ENCODE results near the gene CPA1. TPM values are rescaled to one million over a fixed set of nuclear protein-coding genes. Genes with fewer than 3 reads are reported as not detected.

The CPA1 gene
- not detected in 2 replicates for total RNA-seq

DNA sequence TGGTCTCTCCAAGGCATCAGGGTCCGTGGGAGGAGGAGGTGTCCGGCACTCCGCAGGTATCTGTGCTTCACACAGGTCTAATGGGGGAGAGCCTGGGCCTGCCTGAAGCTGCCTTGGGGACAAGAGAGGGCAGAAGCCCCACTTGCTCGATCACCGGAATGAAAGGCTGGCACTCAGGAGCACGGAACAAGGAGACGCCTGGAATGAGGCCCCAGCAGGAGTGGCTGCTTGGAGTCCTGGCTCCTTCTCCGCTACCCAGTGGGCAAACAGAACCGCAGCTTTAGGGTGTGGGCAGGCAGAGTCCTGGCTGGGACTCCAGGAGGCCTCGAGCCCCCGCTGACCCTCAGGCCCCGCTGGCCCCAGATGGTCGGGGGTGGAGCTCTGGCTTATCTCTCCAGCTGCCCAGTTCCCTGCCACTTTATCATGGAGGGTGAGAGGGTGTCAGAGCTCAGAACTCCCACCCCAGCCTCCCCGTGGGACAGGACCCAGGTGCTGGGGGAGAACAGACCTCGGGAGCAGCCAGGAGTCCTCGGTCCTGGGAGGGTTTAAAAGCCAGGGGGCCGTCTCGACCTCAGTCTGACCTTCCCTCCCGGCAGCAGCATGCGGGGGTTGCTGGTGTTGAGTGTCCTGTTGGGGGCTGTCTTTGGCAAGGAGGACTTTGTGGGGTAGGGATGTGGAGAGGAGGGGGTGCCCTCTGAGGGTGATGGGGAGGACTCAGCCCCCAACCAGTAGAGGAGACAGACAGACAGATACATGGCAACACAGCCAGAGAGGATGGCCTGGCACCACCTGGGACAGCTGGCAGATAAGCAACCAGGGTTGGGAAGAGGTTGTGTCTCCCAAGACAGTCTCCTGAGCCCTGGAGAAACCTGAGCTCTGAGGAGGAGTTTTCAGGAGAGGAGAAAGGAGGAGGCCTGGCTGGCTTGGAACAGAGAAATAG lies at the start of gene CPA1:
Gene CPA1, plus strand, starts transcription at position 574 of the 940 bp plus-strand sequence. Its CDS starts 27 bp downstream, at position 601.
- peaks cover 8% of the 10 kb centered on the region for H3K9me3 Mint-ChIP-seq
- no peaks in the 10 kb centered on the region for H3K27me3 Mint-ChIP-seq (ENCODE audit: low read depth)
- H3K4me1 Mint-ChIP-seq (ENCODE audit: low read depth), result no peaks in the 10 kb centered on the region
- DNase-seq (ENCODE audit: low spot score), result no peak
- H3K4me3 Mint-ChIP-seq (ENCODE audit: low read depth), result no peak within 1 kb of the TSS
- H3K27ac Mint-ChIP-seq, result no peak within 1 kb of the TSS
- intact Hi-C loops (cut with micrococcal nuclease), result no loop called here
- no peaks in the 10 kb centered on the region for H3K36me3 Mint-ChIP-seq (ENCODE audit: low read depth)

- no peak overlapping the region for H3K27ac Mint-ChIP-seq
- peaks cover 5% of the 10 kb centered on the region for H3K27me3 Mint-ChIP-seq (ENCODE audit: low read depth)
- DNase-seq (ENCODE audit: low spot score), result no peak
- H3K36me3 Mint-ChIP-seq (ENCODE audit: low read depth), result no peaks in the 10 kb centered on the region
- H3K4me1 Mint-ChIP-seq (ENCODE audit: low read depth), result peaks cover 4% of the 10 kb centered on the region
- no peaks in the 10 kb centered on the region for H3K9me3 Mint-ChIP-seq
- intact Hi-C loops (cut with micrococcal nuclease), result no loop called here
- no peak overlapping the region for H3K4me3 Mint-ChIP-seq (ENCODE audit: low read depth)
Measured at GRCh38 chr7:130332259-130333053, 47.8 kb upstream of the CPA1 start.

DNA sequence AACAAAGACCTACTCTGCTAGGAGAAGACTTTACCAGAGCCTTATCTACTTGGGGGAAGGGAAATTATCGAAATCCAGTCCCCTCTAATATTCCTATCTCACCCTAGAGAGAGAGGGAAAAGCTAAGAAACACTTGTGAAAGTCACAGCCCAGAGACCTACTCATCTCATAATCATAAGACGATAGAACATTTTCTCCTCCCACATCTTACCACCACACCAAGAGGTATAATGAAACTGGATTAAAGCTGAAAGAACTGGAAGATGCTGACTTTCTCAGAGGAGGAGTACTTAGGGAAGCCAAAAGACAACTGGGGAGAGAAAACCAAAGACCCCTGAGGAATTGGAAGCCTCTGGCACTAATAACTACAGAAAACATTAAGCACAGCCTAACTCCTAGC lies 46.5 kb upstream of the CPA1 start:
- no peaks in the 10 kb centered on the region for H3K9me3 Mint-ChIP-seq
- peaks cover 5% of the 10 kb centered on the region for H3K27me3 Mint-ChIP-seq (ENCODE audit: low read depth)
- DNase-seq (ENCODE audit: low spot score), result no peak
- H3K4me3 Mint-ChIP-seq (ENCODE audit: low read depth), result no peak overlapping the region
- intact Hi-C loops (cut with micrococcal nuclease), result no loop called here
- H3K36me3 Mint-ChIP-seq (ENCODE audit: low read depth), result no peaks in the 10 kb centered on the region
- H3K27ac Mint-ChIP-seq, result no peak overlapping the region
- peaks cover 4% of the 10 kb centered on the region for H3K4me1 Mint-ChIP-seq (ENCODE audit: low read depth)

- DNase-seq (ENCODE audit: low spot score), result no peak
- Mint-ChIP-seq H3K4me1 (ENCODE audit: low read depth) (peaks cover 4% of the 10 kb centered on the region), H3K9me3 (no peaks in the 10 kb centered on the region), H3K27ac (no peak overlapping the region), H3K36me3 (ENCODE audit: low read depth) (no peaks in the 10 kb centered on the region), H3K4me3 (ENCODE audit: low read depth) (no peak overlapping the region), H3K27me3 (ENCODE audit: low read depth) (peaks cover 5% of the 10 kb centered on the region)
- intact Hi-C loops (cut with micrococcal nuclease), result no loop called here
Measured at GRCh38 chr7:130334274-130334673, 46.0 kb upstream of the CPA1 start.

GRCh38 chr7:130337410-130337971 lies 42.8 kb upstream of the CPA1 start:
- no peaks in the 10 kb centered on the region for H3K36me3 Mint-ChIP-seq (ENCODE audit: low read depth)
- H3K4me3 Mint-ChIP-seq (ENCODE audit: low read depth), result no peak overlapping the region
- peaks cover 2% of the 10 kb centered on the region for H3K27me3 Mint-ChIP-seq (ENCODE audit: low read depth)
- no peak overlapping the region for H3K27ac Mint-ChIP-seq
- no peaks in the 10 kb centered on the region for H3K9me3 Mint-ChIP-seq
- intact Hi-C loops (cut with micrococcal nuclease), result no loop called here
- peaks cover 4% of the 10 kb centered on the region for H3K4me1 Mint-ChIP-seq (ENCODE audit: low read depth)
- DNase-seq (ENCODE audit: low spot score), result no peak

- H3K27ac Mint-ChIP-seq, result no peak overlapping the region
- intact Hi-C loops (cut with micrococcal nuclease), result no loop called here
- H3K4me1 Mint-ChIP-seq (ENCODE audit: low read depth), result peaks cover 4% of the 10 kb centered on the region
- no peaks in the 10 kb centered on the region for H3K36me3 Mint-ChIP-seq (ENCODE audit: low read depth)
- DNase-seq (ENCODE audit: low spot score), result no peak
- peaks cover 2% of the 10 kb centered on the region for H3K27me3 Mint-ChIP-seq (ENCODE audit: low read depth)
- no peak overlapping the region for H3K4me3 Mint-ChIP-seq (ENCODE audit: low read depth)
- no peaks in the 10 kb centered on the region for H3K9me3 Mint-ChIP-seq
Measured at GRCh38 chr7:130338233-130338632, 42.1 kb upstream of the CPA1 start.

DNA sequence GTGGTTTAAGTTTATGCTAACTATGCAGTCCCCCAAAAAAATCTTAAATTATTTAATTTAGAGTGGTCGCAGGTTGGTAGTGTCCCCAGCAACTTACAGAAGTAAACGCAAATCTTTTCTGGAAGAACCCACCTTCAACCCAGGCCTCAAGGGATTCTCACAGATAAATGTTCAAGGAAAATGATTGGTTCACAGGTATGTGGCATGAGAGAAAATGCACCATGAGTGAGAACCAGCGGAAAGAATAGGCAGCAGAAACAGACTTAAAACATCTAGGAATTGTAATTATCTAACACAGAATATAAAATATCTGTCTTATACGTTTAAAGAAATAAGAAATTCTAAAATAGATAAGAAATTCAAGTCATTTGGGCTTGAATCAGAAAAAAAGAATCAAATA lies 38.4 kb upstream of the CPA1 start:
- DNase-seq (ENCODE audit: low spot score), result no peak
- H3K27ac Mint-ChIP-seq, result no peak overlapping the region
- H3K36me3 Mint-ChIP-seq (ENCODE audit: low read depth), result no peaks in the 10 kb centered on the region
- no peaks in the 10 kb centered on the region for H3K9me3 Mint-ChIP-seq
- H3K27me3 Mint-ChIP-seq (ENCODE audit: low read depth), result peaks cover 6% of the 10 kb centered on the region
- H3K4me3 Mint-ChIP-seq (ENCODE audit: low read depth), result no peak overlapping the region
- peaks cover 1% of the 10 kb centered on the region for H3K4me1 Mint-ChIP-seq (ENCODE audit: low read depth)
- intact Hi-C loops (cut with micrococcal nuclease), result no loop called here

- no peak overlapping the region for H3K27ac Mint-ChIP-seq
- peaks cover 6% of the 10 kb centered on the region for H3K27me3 Mint-ChIP-seq (ENCODE audit: low read depth)
- H3K4me3 Mint-ChIP-seq (ENCODE audit: low read depth), result no peak overlapping the region
- peaks cover 1% of the 10 kb centered on the region for H3K4me1 Mint-ChIP-seq (ENCODE audit: low read depth)
- intact Hi-C loops (cut with micrococcal nuclease), result no loop called here
- no peaks in the 10 kb centered on the region for H3K36me3 Mint-ChIP-seq (ENCODE audit: low read depth)
- DNase-seq (ENCODE audit: low spot score), result no peak
- no peaks in the 10 kb centered on the region for H3K9me3 Mint-ChIP-seq
Measured at GRCh38 chr7:130342701-130343380, 37.5 kb upstream of the CPA1 start.

GRCh38 chr7:130344271-130344866 lies 35.9 kb upstream of the CPA1 start, which contains the start of gene CPA5:
TSS of gene CPA5 (plus strand) at chr7:130344816. CDS start at chr7:130346486, 1,670 bp downstream.
- Mint-ChIP-seq H3K4me3 (ENCODE audit: low read depth) (no peak within 1 kb of the TSS), H3K9me3 (no peaks in the 10 kb centered on the region), H3K36me3 (ENCODE audit: low read depth) (no peaks in the 10 kb centered on the region)

DNA sequence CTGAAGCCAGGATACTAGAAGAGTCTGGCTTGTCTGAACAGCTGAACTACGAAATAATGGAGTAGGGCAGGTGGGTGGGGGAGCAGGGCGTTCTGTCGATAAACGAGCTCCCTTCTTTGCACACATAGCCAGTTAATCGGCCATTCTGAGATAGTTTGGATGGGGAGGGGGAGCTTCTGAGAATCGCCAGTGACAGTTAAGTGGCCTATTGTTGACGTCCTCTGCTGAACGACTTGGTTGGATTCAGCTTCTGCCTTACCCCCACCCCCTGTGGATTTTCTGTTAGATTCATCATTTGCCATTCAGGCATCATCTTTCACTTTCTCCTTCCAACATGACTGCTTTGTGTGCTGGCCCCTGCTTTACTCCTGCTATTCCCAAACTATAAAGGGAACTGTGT lies 35.2 kb upstream of the CPA1 start:
- H3K4me3 Mint-ChIP-seq (ENCODE audit: low read depth), result no peak overlapping the region
- H3K9me3 Mint-ChIP-seq, result no peaks in the 10 kb centered on the region
- no peaks in the 10 kb centered on the region for H3K36me3 Mint-ChIP-seq (ENCODE audit: low read depth)
- peaks cover 6% of the 10 kb centered on the region for H3K27me3 Mint-ChIP-seq (ENCODE audit: low read depth)
- intact Hi-C loops (cut with micrococcal nuclease), result no loop called here
- H3K27ac Mint-ChIP-seq, result no peak overlapping the region
- no peak for DNase-seq (ENCODE audit: low spot score)
- peaks cover 3% of the 10 kb centered on the region for H3K4me1 Mint-ChIP-seq (ENCODE audit: low read depth)

More at GRCh38 chr7:130344271-130344866, 35.9 kb upstream of the CPA1 start, which contains the start of gene CPA5:
- intact Hi-C loops (cut with micrococcal nuclease), result no loop called here
- peaks cover 6% of the 10 kb centered on the region for H3K27me3 Mint-ChIP-seq (ENCODE audit: low read depth)
- H3K27ac Mint-ChIP-seq, result no peak within 1 kb of the TSS
- peaks cover 1% of the 10 kb centered on the region for H3K4me1 Mint-ChIP-seq (ENCODE audit: low read depth)
- no peak for DNase-seq (ENCODE audit: low spot score)

DNA sequence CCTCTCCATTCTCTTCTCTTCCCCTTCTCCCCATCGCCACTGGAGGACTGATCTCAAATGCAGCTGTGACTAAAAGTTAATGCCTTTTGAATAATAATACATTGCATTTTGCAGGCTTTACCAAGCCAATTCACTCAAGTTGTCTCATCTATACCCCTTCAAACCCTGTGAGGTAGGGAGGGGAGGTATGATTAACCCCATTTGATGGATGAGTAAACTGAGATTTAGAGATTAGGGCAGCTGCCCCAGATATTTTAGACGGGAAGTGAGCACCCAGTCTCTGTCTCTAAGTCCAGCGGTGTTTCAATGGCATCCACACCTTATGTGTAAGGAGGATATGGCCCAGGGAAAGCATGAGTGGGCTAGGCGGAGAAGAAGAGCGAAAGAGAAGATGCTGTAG lies 34.6 kb upstream of the CPA1 start:
- peaks cover 3% of the 10 kb centered on the region for H3K4me1 Mint-ChIP-seq (ENCODE audit: low read depth)
- no peak overlapping the region for H3K27ac Mint-ChIP-seq
- no peak for DNase-seq (ENCODE audit: low spot score)
- H3K4me3 Mint-ChIP-seq (ENCODE audit: low read depth), result no peak overlapping the region
- intact Hi-C loops (cut with micrococcal nuclease), result no loop called here
- H3K27me3 Mint-ChIP-seq (ENCODE audit: low read depth), result peaks cover 6% of the 10 kb centered on the region
- no peaks in the 10 kb centered on the region for H3K9me3 Mint-ChIP-seq
- no peaks in the 10 kb centered on the region for H3K36me3 Mint-ChIP-seq (ENCODE audit: low read depth)

Data from activated T-helper 2 cell treated with anti-CD3 and anti-CD28 coated beads, Interferon-gamma antibody, Interleukin-2, Interleukin-4, amounts not matched to agents 10 μg/mL and 5 μg/mL and 100 μg/mL, durations not matched to agents 14 hours and 24 hours and 36 hours (primary cell).